Measurements from ENCODE around the gene RGS6.

Gene RGS6

DNA sequence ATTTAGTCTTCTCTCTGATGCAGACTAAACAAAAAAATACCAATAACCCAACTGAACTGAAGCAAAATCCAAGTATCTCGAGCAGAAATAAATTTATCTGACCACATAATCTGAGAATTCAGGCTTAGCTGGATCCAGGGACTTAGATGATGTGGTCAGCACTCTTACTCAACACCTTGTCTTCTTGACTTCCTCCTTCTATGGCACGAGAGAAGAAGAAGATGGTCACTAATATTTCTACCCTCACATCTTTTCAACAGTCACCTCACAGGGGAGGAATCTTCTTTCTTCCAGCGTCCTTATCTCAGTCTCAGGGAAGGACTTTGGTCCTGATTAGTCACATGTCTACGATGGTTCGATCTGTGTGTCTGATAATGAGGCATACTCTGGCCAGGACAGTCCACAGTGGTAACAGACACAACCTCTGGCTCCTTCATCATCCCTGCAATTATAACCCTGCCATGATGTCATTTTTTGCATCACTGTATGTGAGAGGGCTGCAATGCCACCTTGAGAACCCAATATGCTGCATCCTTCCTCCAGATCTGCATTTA lies 15.8 kb downstream of the RGS6 start:
- DNase-seq (ENCODE audit: low read depth), result no peak

DNA sequence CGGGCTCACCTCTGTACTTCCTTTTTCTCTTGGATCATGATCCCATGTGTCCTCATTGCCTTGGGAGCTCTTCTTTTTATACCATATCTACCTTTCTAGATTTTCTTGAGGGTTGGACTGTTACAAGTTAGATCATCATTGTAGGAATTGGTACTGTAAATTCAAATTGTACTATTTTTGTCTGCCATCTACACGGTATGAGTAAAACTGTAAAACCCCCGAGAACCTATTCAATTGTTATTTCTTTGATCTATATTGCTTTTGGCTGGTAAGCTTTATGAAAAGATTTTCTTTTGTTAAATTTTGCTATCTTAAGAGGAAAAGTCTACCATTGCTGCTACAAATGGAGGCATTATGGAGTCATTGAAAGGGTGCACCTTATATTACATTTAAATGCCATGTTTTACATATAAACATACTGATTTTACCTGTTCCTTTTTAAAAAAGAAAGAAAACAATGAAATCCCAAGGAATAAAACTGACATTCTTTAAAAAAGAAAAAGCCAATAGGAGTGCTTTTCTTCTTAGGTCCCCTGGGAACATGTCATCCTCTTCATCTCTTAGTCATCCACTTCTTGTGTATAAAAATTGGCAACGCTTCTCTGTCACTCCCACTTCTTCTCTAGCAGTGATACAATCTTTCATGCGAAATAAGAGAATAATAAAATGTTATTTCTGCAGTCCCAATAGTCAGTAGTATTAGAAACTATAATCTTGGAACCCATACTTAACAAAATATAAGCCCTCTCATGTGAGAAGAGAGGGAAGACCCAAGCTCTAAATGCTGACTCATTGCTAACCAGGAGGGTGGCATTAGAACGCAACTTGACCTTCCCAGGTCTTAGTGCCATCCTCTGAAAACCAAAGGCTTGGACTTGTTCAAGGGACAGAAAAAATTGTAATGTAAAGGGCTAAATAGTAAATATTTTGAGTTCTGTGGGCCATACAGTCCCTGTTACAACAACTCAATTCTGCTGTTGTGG lies 20.4 kb downstream of the RGS6 start:
- DNase-seq (ENCODE audit: low read depth), result no peak

DNA sequence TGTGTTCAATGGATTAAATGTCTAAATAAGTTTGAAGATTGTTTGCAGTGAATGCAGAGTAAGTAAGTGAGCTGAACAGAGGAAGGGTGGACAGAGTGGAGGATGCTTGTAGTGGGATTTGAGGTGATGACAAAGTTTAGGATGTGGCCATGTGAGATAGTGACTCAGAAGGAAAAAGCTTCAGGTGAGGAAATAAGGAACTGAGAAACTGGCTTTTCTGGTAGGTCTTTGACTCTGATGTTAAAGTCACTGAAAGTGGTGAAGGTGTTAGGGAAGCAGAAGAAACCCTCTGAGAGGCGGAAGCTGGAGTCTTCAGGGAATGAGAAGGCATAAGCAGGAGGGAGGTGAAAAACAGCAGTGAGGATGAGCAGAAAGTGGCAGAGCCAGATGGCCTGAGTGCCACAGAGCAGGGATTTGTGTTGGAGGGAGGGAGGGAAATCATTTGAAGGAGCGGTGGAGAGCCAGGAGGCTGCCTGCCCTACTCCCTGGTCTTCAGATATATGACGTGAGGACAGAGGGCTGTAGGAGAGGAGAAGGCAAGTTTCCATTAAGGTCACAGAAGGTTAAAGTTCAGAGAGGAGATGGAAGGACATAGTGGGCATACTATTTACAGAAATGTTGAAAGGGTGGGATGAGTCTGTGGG lies 24.8 kb downstream of the RGS6 start:
- DNase-seq (ENCODE audit: low read depth), result no peak

DNA sequence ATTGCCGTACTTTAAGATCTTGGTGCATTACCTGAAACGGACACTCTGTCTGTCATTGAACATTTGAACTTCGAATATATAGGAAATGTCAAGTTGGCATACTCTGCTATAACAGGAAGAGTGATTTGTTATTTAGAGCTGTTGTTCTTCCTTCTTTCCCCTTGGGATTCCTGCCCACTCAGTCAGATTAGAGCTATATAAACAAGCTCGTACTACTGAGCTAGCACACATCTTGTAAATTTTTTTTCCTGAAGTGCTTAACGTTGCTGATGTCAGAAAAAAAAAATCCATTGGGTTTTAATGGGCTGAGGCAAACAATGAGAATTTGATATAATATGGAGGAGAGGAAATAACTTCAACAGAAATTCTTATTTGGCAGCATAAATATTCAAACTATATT lies 26.8 kb downstream of the RGS6 start:
- no peak for DNase-seq (ENCODE audit: low read depth)

DNA sequence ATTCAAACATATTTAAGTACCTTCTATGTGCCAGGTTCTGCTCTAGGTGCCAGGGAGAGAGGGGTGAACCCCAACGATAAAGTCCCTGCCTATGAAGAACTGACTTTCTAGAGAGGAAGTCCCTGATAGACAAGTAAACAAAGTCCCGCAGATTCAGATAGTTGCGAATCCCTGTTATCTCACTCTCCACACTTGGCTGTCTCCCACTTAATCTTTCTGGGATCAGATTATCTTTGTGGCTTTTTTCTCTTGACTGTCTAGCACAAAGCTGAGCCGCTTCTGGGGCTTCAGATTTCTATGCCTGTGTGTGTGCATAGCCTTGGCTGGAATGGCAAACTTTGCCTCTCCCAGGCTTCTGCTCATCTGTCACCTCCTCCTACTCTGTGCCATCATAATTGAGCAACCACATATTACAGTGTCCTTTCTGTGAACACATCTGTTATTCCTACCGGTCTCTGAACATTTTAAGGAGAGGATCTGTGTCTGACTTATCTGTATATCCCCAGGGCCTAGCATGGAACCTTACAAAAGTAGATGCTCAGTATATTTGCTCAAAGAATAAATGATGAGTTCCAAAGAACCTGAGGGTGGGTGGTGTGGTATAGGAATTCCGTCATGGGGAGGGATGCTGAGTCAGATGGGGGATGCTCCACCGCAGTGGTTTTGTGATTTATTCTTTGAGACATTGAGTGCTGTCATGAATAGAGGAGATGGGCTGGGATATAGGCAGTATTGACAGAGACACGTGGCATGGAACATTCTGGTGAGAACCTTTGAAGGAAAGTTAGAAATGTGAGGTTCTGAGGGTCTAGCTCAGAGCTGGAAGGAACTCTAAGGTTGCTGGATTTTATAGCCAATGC lies 28.5 kb downstream of the RGS6 start:
- DNase-seq (ENCODE audit: low read depth), result no peak

DNA sequence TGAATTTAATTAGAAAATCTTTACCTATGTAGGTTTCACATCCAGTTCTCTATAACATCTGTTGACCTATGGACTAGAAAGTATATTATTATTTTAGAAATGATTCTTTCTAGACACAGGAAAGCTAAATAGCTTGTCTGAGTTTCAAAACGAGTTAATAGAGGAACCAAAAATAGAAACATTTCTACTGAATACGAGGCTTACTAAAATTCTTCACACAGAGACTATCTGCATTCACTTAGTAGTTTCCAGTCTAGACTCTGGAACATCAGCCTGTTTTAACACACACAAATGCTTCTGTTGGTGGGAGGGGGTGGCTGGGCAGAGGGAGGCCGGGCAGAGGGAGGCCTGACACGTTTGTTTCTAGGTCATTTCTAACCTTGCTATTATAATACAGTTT lies 29.7 kb downstream of the RGS6 start:
- DNase-seq (ENCODE audit: low read depth), result no peak

DNA sequence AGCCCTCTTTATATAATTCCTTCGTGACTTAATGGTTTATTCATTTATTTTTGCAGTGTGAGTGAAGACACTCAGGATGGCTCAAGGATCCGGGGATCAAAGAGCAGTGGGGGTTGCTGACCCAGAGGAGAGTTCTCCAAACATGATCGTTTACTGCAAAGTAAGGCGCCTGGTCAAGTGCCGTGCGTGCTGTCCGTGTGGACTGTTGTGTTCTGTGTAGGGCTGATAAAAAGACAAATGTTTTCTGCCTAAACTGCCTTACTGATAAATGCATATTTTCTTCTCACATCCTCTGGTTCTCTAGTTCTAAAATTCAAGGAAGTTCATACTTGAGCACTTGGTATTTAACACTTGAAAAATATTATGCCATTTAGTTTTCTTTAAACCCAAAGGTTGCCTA lies 32.5 kb downstream of the RGS6 start:
- DNase-seq (ENCODE audit: low read depth), result no peak

DNA sequence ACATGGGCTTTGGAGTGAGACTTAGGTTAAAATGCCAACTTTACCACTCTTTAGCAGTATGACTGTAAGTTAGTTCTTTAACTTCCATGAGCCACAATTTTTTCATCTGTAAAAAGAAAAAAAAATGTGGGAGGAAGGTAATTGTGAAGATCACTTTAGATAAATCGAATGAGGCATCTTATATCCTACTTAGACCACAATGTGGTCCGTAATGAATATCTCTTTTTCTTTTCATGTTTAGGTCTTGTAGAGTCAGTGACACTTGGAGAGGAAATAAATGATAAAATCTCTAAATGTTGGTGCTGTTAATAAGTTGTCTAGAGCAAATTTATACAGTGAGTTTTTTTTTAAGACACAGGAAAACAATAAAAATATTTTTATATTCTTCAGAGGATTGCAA lies 34.3 kb downstream of the RGS6 start:
- DNase-seq (ENCODE audit: low read depth), result no peak

DNA sequence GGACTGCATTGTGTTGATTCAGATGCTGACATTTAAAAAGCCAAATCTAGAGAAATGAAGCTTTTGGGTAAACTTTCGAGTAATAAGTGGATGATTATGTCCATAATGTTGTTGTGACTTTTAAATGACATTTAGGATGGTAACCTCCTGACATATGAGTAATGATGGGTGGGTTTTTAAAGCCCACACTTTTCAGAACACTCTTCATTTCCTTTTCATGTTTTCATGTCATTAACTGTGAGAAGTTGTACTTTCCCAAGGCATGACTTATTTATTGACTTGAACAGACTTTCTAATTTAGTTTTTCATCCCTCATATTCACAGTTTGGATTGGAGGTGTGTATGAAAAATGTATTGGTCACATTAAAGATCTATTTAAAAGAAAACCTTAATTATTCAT lies 35.5 kb downstream of the RGS6 start:
- no peak for DNase-seq (ENCODE audit: low read depth)

DNA sequence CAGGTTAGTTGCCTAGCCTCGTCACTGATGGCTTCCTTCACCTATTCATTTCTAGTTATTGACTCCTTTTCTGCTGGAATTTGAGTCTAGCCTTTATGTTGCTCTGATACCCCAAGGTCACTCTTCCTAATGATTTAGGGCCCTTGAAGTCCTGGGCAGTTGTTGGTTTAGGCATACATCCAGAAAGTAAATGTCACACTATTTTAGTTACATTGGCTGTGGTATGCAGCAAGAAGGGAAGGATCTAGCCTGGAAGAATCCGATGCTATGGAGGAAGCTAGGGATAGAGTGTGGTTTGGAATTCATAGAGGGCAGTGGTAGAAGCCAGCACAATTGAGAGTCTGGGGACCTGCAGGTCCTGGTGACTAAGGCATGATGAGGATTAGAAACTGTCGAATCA lies 38.0 kb downstream of the RGS6 start:
- DNase-seq (ENCODE audit: low read depth), result no peak

DNA sequence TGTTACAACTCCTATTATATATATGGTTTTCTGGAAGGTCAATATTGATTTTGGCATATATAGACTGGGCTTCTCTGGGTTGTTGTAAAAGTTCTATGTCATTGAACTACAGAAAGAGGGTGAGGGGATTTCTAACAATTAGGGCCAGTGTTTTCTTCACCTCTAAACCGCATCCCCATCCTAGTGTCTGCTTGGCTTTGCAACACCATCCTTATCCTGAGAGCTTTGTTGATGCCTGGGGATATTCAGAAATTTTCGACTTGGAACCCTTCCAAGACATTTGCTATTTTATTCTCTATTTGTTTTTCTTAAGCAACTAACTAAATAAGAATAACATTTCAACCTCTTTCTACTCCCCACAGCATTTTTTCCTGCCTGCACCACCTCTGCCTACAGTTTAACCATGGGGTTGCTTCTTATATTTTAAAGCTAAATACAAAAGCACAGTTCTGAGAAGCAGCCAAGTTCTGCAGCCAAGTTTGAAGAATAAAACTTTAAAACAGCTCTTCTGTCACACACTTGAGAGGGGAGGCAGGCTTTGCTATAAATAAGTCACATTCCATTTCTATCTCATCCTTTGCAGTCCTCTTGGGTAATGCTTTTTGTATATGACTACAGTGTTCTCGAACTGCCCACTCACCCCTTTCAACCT lies 53.4 kb downstream of the RGS6 start:
- no peak for DNase-seq (ENCODE audit: low read depth)

DNA sequence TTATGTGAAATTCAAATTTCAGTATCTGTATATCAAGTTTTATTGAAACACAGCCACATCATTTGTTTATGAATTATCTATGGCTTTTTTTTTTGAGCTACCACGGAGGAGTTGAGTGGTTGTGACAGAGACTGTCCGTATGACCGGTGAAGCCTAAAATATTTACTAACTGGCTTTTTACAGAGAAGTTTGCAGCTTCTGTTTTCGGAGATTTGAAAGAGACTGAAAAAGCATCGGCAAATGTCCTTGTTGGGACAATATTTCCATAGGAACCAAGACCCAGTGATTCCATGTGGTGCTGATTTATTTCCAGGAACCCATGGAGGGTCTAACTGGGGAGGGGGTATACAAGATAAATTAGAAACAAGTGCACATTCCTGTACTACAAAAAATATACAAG lies 56.2 kb downstream of the RGS6 start:
- no peak for DNase-seq (ENCODE audit: low read depth)

DNA sequence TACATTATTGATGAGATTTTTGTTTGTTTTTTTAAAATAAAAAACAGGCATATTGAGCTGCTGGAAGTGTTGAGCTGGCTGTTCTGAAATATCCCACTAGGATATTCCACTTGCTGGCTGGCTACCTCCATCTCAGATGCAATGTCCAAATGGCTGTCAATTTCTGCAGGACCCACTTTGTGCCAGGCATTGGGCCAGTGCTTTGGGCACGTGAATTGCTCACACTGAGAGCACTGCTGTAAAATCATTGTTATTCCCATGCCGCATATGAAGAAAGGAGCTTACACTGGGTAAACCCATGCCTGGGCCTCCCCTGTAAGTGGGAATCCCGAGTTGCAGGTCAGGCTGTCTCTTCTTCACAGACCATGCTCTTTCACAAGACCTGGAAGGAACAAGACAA lies 56.7 kb downstream of the RGS6 start:
- no peak for DNase-seq (ENCODE audit: low read depth)

DNA sequence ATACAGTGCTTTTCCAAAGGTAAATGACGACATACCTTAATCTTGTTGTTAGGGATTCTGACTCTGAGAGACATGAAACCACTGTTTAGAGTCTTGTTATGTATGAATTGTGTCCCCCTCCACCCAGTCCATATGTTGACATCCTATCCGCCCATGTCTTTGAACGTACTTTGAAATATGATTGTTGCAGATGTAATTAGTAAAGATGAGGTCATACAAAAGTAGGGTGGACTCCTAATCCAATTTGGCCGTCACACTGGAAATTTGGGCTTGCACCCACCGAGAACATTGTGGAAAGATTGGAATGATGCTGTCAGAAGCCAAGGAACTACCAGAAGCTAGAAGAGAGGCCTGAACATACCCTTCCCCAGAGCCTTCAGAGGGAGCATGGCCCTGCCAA lies 62.2 kb downstream of the RGS6 start:
- no peak for DNase-seq (ENCODE audit: low read depth)

DNA sequence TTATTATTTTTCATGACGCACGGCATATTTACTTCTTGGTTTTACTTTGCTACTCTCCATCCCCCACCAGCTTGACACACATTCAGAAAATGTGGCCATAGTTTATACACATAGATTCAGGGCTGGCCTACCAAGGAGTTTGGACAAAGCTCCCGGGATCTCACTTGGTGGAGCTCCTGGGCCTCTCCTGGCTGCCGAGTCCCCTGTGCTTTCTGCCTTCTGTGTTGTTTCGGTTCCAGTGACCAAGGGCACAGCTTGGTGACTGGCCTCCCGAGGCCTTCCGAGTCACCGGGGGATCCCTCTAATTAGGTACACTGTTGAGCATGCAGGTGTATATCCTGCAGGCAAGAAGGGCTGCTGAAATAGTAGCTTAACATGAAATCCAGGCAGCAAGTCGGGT lies 63.5 kb downstream of the RGS6 start:
- DNase-seq (ENCODE audit: low read depth), result no peak

DNA sequence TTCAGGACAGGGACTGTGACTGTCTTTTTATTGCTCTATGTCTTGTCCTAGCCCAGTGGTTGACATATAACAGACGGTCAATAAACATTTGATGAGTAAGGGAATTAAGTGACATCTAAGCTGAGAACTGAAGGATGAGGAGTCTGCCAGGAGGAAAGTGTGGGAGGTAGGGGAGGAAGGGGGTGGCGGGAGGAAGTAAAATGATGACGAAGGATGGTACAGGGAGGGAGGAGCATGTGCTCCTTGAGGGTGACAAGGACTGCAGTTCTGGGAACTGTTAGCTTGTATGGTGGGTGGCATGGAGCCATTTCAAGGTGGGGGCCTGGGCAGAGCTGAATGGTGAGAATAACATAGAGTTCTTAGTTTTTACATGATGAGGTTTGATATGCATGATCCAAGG lies 64.4 kb downstream of the RGS6 start:
- DNase-seq (ENCODE audit: low read depth), result no peak

DNA sequence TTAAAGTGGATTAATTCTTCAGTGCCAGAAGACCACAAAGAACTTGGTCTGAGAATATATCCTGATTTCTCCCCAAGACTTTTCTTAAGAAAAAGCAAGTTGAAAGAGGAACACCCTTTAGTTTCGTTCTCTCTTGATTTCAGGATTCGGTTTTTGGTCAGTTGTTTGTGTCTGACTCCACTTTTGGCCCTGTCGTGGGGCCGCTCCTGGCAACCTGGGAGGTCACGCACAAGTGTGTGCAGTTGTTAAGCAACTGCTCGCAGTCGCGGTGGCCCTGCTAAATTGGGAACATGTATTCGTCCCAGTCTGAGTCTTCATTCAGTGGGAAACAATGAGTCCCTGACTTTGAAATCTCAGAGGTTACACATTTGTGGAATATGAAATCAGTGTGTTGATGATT lies 68.7 kb downstream of the RGS6 start:
- no peak for DNase-seq (ENCODE audit: low read depth)

DNA sequence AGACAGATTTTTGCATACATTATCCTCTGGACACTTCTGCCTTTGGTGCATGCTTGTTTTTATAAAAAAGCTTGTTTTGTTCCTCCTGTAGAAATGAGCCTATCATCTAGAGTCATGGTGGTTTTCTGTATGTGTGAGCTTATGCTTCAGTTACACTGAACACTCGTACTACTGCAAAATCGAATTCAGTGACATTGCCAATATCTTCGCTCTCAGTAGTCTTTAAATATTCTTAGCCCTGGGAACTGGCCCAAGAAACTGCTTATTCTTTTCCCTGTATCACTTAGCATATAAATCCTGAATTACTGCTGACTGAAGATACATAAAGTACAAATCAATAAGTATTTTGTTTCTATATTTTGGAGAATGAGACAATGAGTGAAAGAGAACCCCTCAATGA lies 70.5 kb downstream of the RGS6 start:
- DNase-seq (ENCODE audit: low read depth), result no peak

DNA sequence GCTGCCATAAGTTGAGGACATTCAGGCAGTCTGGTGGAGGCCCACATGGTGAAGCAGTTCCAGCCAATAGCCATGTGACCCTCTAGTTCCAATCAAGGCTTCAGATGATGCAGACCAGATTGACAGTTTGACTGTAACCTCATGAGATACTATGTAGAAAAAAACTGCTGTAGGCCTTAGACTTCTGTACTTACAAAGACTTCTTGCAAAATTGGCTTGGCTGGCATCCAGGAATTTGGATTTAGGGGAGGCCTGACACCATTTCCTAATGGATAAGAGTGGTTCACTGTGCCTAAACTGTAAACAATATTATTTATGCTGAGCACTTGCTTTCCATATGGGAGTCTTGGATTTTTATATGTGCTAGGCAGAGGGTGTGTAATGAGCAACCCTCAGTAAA lies 76.4 kb downstream of the RGS6 start:
- DNase-seq (ENCODE audit: low read depth), result no peak

DNA sequence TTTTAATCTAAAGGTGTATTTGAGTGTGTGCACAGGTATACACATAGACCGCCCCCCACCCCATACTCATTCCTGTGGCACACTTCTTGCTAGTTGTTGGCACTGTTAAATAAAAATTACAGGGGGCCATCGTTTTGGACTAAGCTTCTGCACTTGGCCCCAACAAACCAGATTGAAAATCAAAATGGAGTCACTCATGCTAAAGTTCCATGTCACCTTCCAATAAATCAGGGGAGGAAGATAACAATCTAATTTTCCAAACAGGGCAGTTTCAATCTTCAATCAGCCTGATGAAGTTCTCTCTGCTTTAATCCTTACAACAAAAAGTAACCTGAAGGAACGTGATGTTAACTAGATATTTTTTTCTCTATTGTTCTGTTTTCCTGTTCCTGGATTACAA lies 78.2 kb downstream of the RGS6 start:
- no peak for DNase-seq (ENCODE audit: low read depth)

DNA sequence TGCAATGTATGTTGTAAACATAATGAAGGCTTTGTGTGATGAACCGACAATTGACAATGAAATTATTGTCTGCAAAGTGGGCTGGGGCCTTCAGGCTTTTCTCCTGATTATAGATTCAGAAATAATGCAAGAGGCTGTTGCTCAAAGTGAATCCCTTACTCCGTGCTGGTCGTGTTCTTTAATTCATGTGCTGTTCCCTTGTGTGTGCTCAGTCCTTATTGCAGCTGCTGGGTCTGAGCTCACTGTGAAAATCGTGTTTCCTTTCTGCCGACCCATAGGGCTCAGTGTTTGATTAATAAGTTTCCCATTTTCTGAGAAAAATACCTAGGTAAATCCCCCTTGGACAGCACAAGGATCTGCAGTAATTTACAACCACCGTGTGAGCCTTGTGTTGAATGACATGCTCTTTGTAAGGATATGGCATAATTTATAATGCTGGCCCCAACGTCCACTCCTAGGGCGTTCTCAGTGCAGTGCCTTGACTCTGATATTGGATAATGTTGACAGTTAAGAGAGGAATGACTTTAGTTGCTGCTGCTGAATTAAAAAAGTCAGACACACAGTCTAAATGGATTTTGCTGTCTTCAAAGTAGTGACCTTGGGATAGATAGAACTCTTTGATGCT lies 81.6 kb downstream of the RGS6 start:
- no peak for DNase-seq (ENCODE audit: low read depth)
